K562 (cell line): ENCODE measurements around the gene ZNRF1. TPM values are rescaled to one million over a fixed set of nuclear protein-coding genes. Genes with fewer than 3 reads are reported as not detected.

Experiments used
- ATAC-seq: fragments of 200-7000 bp; cut with Tn5 transposase; 3 replicates; pipeline ENCODE4 v1.9.1; 2020; ENCODE audit warnings: moderate library complexity
- BruUV-seq: library from RNA; stranded (reverse); fragments of 400-500 nt; replicated peaks from 2 replicates; lab custom pipeline; 2021; lab: Mats Ljungman, UMichigan
- CTCF ChIA-PET: fragments of 300-600 bp; formaldehyde crosslinking; extraction: SDS; loops from one replicate; lab custom pipeline; 2021; ENCODE audit warnings: low intra/inter-chr PET ratio; lab: Yijun Ruan, JAX
- POLR2A ChIA-PET: fragments of 300-600, 350-650 bp; sonication (Branson Sonifier 250); formaldehyde crosslinking; extraction: SDS; loops from one replicate; lab custom pipeline; 2021; ENCODE audit warnings: antibody characterized with exemption, inconsistent platforms; lab: Yijun Ruan, JAX
- DNase-seq, 4 experiments: peaks; one replicate each; pipeline versions ENCODE4 v3.0.0 to v3.0.0-alpha.2; 2011 to 2018; ENCODE audit warnings: low spot score in 3 of 4, mixed read lengths in 3 of 4; ENCODE audit errors: extremely low read depth in 1 of 4
- FAIRE-seq: peaks from 2 replicates; lab custom pipeline; 2011; peaks lifted over from hg19 to GRCh38; lab: Jason Lieb, UNC
- H2AFZ ChIP-seq: 2 replicates; pipeline ENCODE4 v1.6.0; 2011; ENCODE audit warnings: low read depth, low read length, control low read depth, inconsistent platforms
- H3K27ac ChIP-seq: fragments of 200-600 bp; 3 replicates; pipeline ENCODE4 v1.8.0; 2011; ENCODE audit warnings: low read depth, mild to moderate bottlenecking, control low read depth, inconsistent platforms, low read length, moderate library complexity, mixed read lengths; ENCODE audit errors: extremely low read depth
- H3K27me3 ChIP-seq, 2 experiments: fragments of 300-600 bp in 1 of 2; 2 replicates in 1 of 2; 3 replicates in 1 of 2; pipeline versions ENCODE4 v1.6.0 to v1.8.0; 2011; ENCODE audit warnings: inconsistent platforms in 2 of 2, low read length in 2 of 2, mild to moderate bottlenecking in 1 of 2, mixed read lengths in 1 of 2, moderate library complexity in 1 of 2; ENCODE audit not compliant: control insufficient read depth in 2 of 2, insufficient read depth in 2 of 2
- H3K36me3 ChIP-seq: fragments of 300-600 bp; 3 replicates; pipeline ENCODE4 v1.8.0; 2011; ENCODE audit warnings: mild to moderate bottlenecking, low read length, inconsistent platforms; ENCODE audit not compliant: control insufficient read depth, insufficient read depth
- H3K4me1 ChIP-seq, 2 experiments: fragments of 200-600 bp in 1 of 2; replicated peaks in 1 of 2; 2 replicates in 1 of 2; 3 replicates in 1 of 2; pipeline versions ENCODE4 v1.5.1 to v1.8.0; 2011; ENCODE audit warnings: inconsistent platforms in 2 of 2, low read length in 2 of 2, mild to moderate bottlenecking in 1 of 2, mixed read lengths in 1 of 2, moderate library complexity in 1 of 2; ENCODE audit not compliant: control insufficient read depth in 2 of 2, insufficient read depth in 2 of 2
- H3K4me2 ChIP-seq: 2 replicates; pipeline ENCODE4 v1.6.1; 2011; ENCODE audit warnings: low read length, control low read depth, inconsistent platforms, mixed read lengths; ENCODE audit not compliant: insufficient read depth
- H3K4me3 ChIP-seq: fragments of 200-600 bp; sonication (generic), shearing (Covaris generic); 2 replicates; pipeline ENCODE4 v1.5.1; 2016; ENCODE audit warnings: control low read depth, inconsistent platforms
- H3K79me2 ChIP-seq: fragments of 200-600 bp; 3 replicates; pipeline ENCODE4 v1.8.0; 2011; ENCODE audit warnings: low read length, inconsistent platforms; ENCODE audit not compliant: control insufficient read depth, insufficient read depth
- H3K9ac ChIP-seq, 2 experiments: 2 replicates each; pipeline versions ENCODE4 v1.6.0 to v1.6.1; 2011; ENCODE audit warnings: low read depth in 2 of 2, low read length in 2 of 2, control low read depth in 1 of 2, inconsistent platforms in 1 of 2, mild to moderate bottlenecking in 1 of 2, mixed read lengths in 1 of 2; ENCODE audit not compliant: insufficient read depth in 1 of 2
- H3K9me1 ChIP-seq: one replicate; pipeline ENCODE4 v1.6.0; 2011; ENCODE audit warnings: inconsistent platforms, mild to moderate bottlenecking, low read length, moderate library complexity; ENCODE audit not compliant: control insufficient read depth, insufficient read depth
- H3K9me3 ChIP-seq: replicated peaks from 2 replicates; pipeline ENCODE4 v1.5.1; 2011; ENCODE audit warnings: low read depth, low read length, inconsistent platforms; ENCODE audit not compliant: control insufficient read depth, insufficient read depth
- H4K20me1 ChIP-seq: replicated peaks from 2 replicates; pipeline ENCODE4 v1.6.1; 2011; ENCODE audit warnings: low read length, inconsistent platforms, mixed read lengths; ENCODE audit not compliant: control insufficient read depth, insufficient read depth
- C11orf30 ChIP-seq: fragments of 450-650 bp; IDR thresholded peaks from 2 replicates; pipeline ENCODE4 v1.6.1; 2016; ENCODE audit warnings: low read depth, mild to moderate bottlenecking
- ETV5 ChIP-seq: sonication (generic); formaldehyde crosslinking; IDR thresholded peaks from 2 replicates; pipeline ENCODE4 v1.4.0; 2020; ENCODE audit warnings: low read depth, mild to moderate bottlenecking, missing genetic modification reagents
- ILF3 ChIP-seq: fragments of 450-650 bp; IDR thresholded peaks from 2 replicates; pipeline ENCODE4 v1.6.1; 2018; ENCODE audit warnings: antibody characterized with exemption, mild to moderate bottlenecking, moderate library complexity, borderline replicate concordance
- L3MBTL2 ChIP-seq: fragments of 450-650 bp; IDR thresholded peaks from 2 replicates; pipeline ENCODE4 v1.6.1; 2016; ENCODE audit warnings: mild to moderate bottlenecking, moderate library complexity
- NEUROD1 ChIP-seq: fragments of 150-350 bp; IDR thresholded peaks from 2 replicates; pipeline ENCODE4 v1.6.1; 2014; ENCODE audit warnings: borderline replicate concordance, low read length, low read depth; ENCODE audit not compliant: partially characterized antibody
- RAD21 ChIP-seq, 2 experiments: fragments of 250-450 bp in 1 of 2; fragments of 450-650 bp in 1 of 2; sonication (Bioruptor Pico) in 1 of 2; formaldehyde crosslinking in 1 of 2; IDR thresholded peaks in 1 of 2; conservative IDR thresholded peaks in 1 of 2; 2 replicates each; pipeline versions ENCODE4 v1.4.0 to v1.8.0; 2020 to 2022; ENCODE audit warnings: mild to moderate bottlenecking in 2 of 2, moderate library complexity in 1 of 2
- RBM34 ChIP-seq: fragments of 200-400 bp; formaldehyde crosslinking; IDR thresholded peaks from 2 replicates; pipeline ENCODE4 v1.6.1; 2018; ENCODE audit warnings: low read length, borderline replicate concordance; ENCODE audit not compliant: insufficient read depth
- RNF219 ChIP-seq: fragments of 250-450 bp; sonication (Bioruptor Pico); IDR thresholded peaks from 2 replicates; pipeline ENCODE4 v1.5.0; 2022; ENCODE audit warnings: mild to moderate bottlenecking
- ZNF217 ChIP-seq: sonication (generic); formaldehyde crosslinking; IDR thresholded peaks from 2 replicates; pipeline ENCODE4 v1.8.0; 2022; ENCODE audit warnings: mild to moderate bottlenecking, missing genetic modification reagents
- WGBS: fragments of 100-300 bp; shearing (Covaris generic); methylation state at CpG from one replicate; pipeline ENCODE4 v1.1.6; 2016; ENCODE audit warnings: low coverage, mixed read lengths; ENCODE audit not compliant: insufficient coverage; ENCODE audit errors: missing lambda C conversion rate; 5-methylcytosine and 5-hydroxymethylcytosine counted together
- in situ Hi-C: fragments of 300-500 bp; cut with MboI; formaldehyde crosslinking; loops from 4 replicates; pipeline ENCODE4 v1.15.0; 2018; ENCODE audit warnings: inconsistent platforms, mixed read lengths
- intact Hi-C: fragments of 100-400 bp; cut with micrococcal nuclease; formaldehyde crosslinking; loops from 2 replicates; pipeline ENCODE4 v1.14.2; 2022
- polyA plus RNA-seq, 8 experiments: library from polyadenylated mRNA; depleted of rRNA in 4 of 8; stranded (reverse) in 5 of 8; unstranded in 3 of 8; fragments of >200 nt; fragmentation: Nextera tagmentation in 2 of 8; fragmentation: Illumina TruSeq in 1 of 8; extraction: Ambion mirVana in 2 of 8; extraction: Trizol in 1 of 8; gene quantifications; 2 replicates each; pipeline versions ENCODE4 v1.2.1 to v1.2.3, GENCODE V29; 2011 to 2014; ENCODE audit warnings: inconsistent platforms in 1 of 8, missing spikeins in 1 of 8
- total RNA-seq, 7 experiments: library from RNA; depleted of rRNA in 6 of 7; stranded (reverse); fragments of >200 nt in 6 of 7; fragmentation: Illumina TruSeq in 2 of 7; extraction: Trizol in 2 of 7; gene quantifications; 2 replicates each; pipeline versions ENCODE4 v1.2.1 to v1.2.3, GENCODE V29; 2011 to 2021; ENCODE audit warnings: low replicate concordance in 1 of 7
- TF ChIP-seq, protein P1 (sequence below): fragments of 250-450 bp; sonication (Bioruptor Pico); IDR thresholded peaks from 2 replicates; pipeline ENCODE4 v1.9.0; 2021; ENCODE audit warnings: mild to moderate bottlenecking
- TF ChIP-seq, protein P2 (sequence below): fragments of 250-450 bp; sonication (Bioruptor Pico); IDR thresholded peaks from 2 replicates; pipeline ENCODE4 v1.8.0; 2022; ENCODE audit warnings: inconsistent platforms

The ZNRF1 gene
- total and polyA plus RNA-seq, 9 of the 15 experiments (the other 6 are each of a cell fraction or from before 2014, with no cell fraction given): 9.5 to 37.7 (median 20.0) TPM

DNA sequence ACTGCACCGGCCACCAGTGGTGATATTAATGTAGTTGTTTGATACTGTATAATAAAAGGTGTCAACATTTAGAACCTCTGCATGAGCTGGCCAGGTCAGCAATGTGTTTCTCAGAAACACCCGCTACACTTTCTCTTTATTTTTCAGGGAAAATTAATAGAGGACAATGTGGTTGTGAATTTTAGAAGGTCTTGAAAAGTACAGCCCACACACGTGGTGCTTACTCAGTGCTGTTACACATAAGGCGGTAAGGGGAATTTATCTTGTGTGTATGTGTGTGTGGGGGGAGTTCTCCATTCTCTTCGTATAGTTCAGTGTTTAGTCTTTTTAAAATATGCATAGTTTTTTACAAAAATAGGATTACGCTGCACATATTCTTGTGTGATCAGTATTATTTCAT lies 145.1 kb downstream of the ZNRF1 start:
- H3K9me3 ChIP-seq: peaks cover 5% of the 10 kb centered on the region; the same call in 1 of the 2 replicates
- peak overlapping the region; percentile 42 for H2AFZ ChIP-seq
- in situ Hi-C loops: loop anchor here (25.0 kb wide), 1 partner anchor 432 kb away; the partner anchor contains the start of gene MLKL
- ATAC-seq: no peak
- no peaks in the 10 kb centered on the region for H3K27me3 ChIP-seq
- CTCF ChIA-PET: no interaction called here
- H3K79me2 ChIP-seq: peaks cover 2% of the 10 kb centered on the region
- no peaks in the 10 kb centered on the region for H4K20me1 ChIP-seq
- TF ChIP-seq C11orf30 (no peak), L3MBTL2 (no peak), RBM34 (no peak)
- TF ChIP-seq, all 486 proteins: peak for 0
- POLR2A ChIA-PET: no interaction called here
- no peak for FAIRE-seq
- Histone ChIP-seq H3K4me2 (no peak overlapping the region), H3K36me3 (no peaks in the 10 kb centered on the region; the same call in 2 of the 3 replicates), H3K4me3 (no peak overlapping the region), H3K9ac (no peak overlapping the region), H3K9me1 (no peaks in the 10 kb centered on the region), H3K4me1 (peaks cover 0 to 6% of the 10 kb centered on the region in 2 experiments; a peak in 3 of 5 replicates), H3K27ac (no peak overlapping the region)
- DNase-seq: no peak
- BruUV-seq: no TSS peak
- intact Hi-C loops: no loop called here
- WGBS: 34% methylated on average over 6 of the region's 6 CpGs

DNA sequence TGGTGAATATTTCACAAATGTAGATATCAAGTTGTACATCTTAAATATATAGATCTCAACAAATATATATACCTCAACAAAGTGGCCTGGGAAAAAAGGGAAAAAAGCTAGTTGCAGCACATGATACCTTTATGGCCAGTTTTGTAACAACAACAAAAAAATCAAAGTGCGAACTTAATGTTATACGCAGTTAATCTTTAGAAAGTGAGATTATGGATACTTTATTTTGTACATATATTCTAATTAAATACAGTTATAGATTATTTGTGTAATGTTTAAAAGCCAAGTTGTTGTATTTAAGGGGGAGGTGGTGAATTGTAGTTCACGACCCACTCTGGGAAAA lies 149.1 kb downstream of the ZNRF1 start:
- intact Hi-C loops: loop anchor here (5.0 kb wide), 1 partner anchor 34 kb away; no protein-coding TSS in a partner anchor
- in situ Hi-C loops: loop anchor here (25.0 kb wide), 1 partner anchor 436 kb away; the partner anchor contains the start of gene MLKL

More for the DNA sequence above, 149.1 kb downstream of the ZNRF1 start:
- ATAC-seq (no peak), DNase-seq (no peak), FAIRE-seq (no peak)
- TF ChIP-seq, protein P1, sequence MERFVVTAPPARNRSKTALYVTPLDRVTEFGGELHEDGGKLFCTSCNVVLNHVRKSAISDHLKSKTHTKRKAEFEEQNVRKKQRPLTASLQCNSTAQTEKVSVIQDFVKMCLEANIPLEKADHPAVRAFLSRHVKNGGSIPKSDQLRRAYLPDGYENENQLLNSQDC: 0 out of 2 replicates have a peak, but pooled peaks have one; percentile 48
- TF ChIP-seq ZNF217 (CRISPR knock-in tag): no peak
- no peak for TF ChIP-seq ILF3
- TF ChIP-seq RNF219 (CRISPR knock-in tag): no peak
- TF ChIP-seq, protein P2, sequence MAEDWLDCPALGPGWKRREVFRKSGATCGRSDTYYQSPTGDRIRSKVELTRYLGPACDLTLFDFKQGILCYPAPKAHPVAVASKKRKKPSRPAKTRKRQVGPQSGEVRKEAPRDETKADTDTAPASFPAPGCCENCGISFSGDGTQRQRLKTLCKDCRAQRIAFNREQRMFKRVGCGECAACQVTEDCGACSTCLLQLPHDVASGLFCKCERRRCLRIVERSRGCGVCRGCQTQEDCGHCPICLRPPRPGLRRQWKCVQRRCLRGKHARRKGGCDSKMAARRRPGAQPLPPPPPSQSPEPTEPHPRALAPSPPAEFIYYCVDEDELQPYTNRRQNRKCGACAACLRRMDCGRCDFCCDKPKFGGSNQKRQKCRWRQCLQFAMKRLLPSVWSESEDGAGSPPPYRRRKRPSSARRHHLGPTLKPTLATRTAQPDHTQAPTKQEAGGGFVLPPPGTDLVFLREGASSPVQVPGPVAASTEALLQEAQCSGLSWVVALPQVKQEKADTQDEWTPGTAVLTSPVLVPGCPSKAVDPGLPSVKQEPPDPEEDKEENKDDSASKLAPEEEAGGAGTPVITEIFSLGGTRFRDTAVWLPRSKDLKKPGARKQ (CRISPR knock-in tag): peak; percentile 91
- 0 out of 4 replicates have a peak, but pooled peaks of 1 of the 2 experiments have one; percentile 7 for TF ChIP-seq RAD21 (CRISPR knock-in tag; conservative IDR thresholded peaks at IDR 0.05 in 1 of 2, IDR thresholded peaks at IDR 0.05 in 1 of 2)
- no peak for TF ChIP-seq NEUROD1
- no peak for TF ChIP-seq ETV5 (CRISPR knock-in tag)
- WGBS: 56% methylated on average over 3 of the region's 3 CpGs
- Histone ChIP-seq H3K9ac (no peak overlapping the region), H3K4me3 (peak overlapping the region; percentile 97; the same call in 1 of the 2 replicates), H3K9me1 (no peaks in the 10 kb centered on the region), H3K9me3 (peaks cover 12% of the 10 kb centered on the region), H3K27ac (no peak overlapping the region), H3K4me2 (peak overlapping the region; percentile 99; the same call in 1 of the 2 replicates), H2AFZ (peak overlapping the region; percentile 100), H3K36me3 (peaks cover 9% of the 10 kb centered on the region; the same call in 1 of the 3 replicates), H3K4me1 (peaks cover 0 to 14% of the 10 kb centered on the region in 2 experiments; a peak in 3 of 5 replicates), H4K20me1 (no peaks in the 10 kb centered on the region), H3K27me3 (no peaks in the 10 kb centered on the region), H3K79me2 (peaks cover 36% of the 10 kb centered on the region)
- POLR2A ChIA-PET: no interaction called here
- no TSS peak for BruUV-seq
- CTCF ChIA-PET: no interaction called here
